BLaER1 treated with 17β-estradiol and CSF1 and Interleukin-3, amounts not matched to agents 10 nM and 100 nM (cell line): ENCODE measurements around the gene NAGS.
"Not testable (repeated sequence)": the region's sequence is repeated elsewhere in the genome, so short reads cannot be mapped to it uniquely, and the experiment has no call there.

Experiments used
- H3K27ac ChIP-seq, 11 experiments: shearing (Covaris generic); formaldehyde crosslinking; 2 replicates each; pipeline ENCODE4 v1.8.1; 2022
- H3K27me3 ChIP-seq, 11 experiments: shearing (Covaris generic); formaldehyde crosslinking; 2 replicates each; pipeline ENCODE4 v1.8.1; 2022
- H3K36me3 ChIP-seq, 11 experiments: shearing (Covaris generic); formaldehyde crosslinking; 2 replicates each; pipeline ENCODE4 v1.8.1; 2022
- H3K4me1 ChIP-seq, 10 experiments: shearing (Covaris generic); formaldehyde crosslinking; 2 replicates each; pipeline ENCODE4 v1.8.1; 2022
- H3K4me2 ChIP-seq, 11 experiments: shearing (Covaris generic); formaldehyde crosslinking; 2 replicates each; pipeline ENCODE4 v1.8.1; 2022
- H3K4me3 ChIP-seq, 10 experiments: shearing (Covaris generic); formaldehyde crosslinking; 2 replicates each; pipeline ENCODE4 v1.8.1; 2022
- H3K9ac ChIP-seq, 11 experiments: shearing (Covaris generic); formaldehyde crosslinking; 2 replicates each; pipeline ENCODE4 v1.8.1; 2022
- H3K9me3 ChIP-seq, 11 experiments: shearing (Covaris generic); formaldehyde crosslinking; replicated peaks in 1 of 11; 2 replicates each; pipeline ENCODE4 v1.8.1; 2022
- H4K20me1 ChIP-seq, 11 experiments: shearing (Covaris generic); formaldehyde crosslinking; 2 replicates each; pipeline ENCODE4 v1.8.1; 2022
- Cebpa-rat ChIP-seq, 11 experiments: shearing (Covaris generic); IDR thresholded peaks; 2 replicates each; pipeline ENCODE4 v1.8.1; 2022

NAGS gene

DNA sequence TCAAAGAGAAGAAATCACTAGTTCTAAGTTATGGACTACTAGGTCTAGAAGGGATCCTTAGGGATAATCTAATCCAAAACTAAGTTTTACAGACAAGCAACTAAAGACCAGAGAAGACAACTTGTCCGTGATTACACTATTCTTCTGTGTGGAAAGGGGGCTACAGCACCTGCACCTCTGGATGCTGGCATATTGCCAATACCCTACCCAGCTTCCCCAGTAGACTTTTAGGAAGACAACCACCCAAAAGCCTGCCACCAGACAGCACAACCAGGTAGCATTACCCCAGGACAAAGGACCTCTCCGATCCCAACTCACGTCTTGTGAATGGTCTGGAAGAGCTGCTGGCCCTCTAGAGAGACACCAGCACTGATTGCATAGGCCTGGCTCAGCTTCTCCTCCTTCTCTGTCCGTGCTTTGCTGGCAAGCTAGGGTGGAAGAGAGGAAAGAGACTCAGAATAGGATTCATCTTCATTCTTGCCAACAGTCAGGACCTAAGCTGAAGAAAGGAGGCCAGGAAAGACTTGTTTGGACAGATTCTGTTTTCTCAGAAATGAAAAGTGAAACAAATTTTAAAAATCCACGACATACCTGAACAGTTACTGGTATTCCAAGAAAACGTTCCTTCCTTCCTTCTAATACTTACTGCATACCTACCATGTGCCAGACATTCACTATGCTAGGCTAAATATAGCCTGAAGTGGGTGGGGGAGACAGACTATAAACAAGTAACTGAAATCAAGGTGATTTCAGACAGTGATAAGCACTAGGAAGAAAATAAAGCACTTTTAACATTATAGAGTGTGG, 35.6 kb downstream of the NAGS start:
- H3K36me3 ChIP-seq, result peaks cover 40 to 84% (median 61%) of the 10 kb centered on the region in 11 experiments
- H3K4me3 ChIP-seq, result no peak overlapping the region
- no peak overlapping the region for H3K9ac ChIP-seq
- no peak overlapping the region for H3K27ac ChIP-seq
- peaks cover 44 to 90% (median 81%) of the 10 kb centered on the region in 11 experiments; a peak in 21 of 22 replicates for H4K20me1 ChIP-seq
- H3K9me3 ChIP-seq, result no peaks in the 10 kb centered on the region
- peaks cover 3 to 38% (median 26%) of the 10 kb centered on the region in 10 experiments; a peak in 19 of 20 replicates for H3K4me1 ChIP-seq
- no peaks in the 10 kb centered on the region for H3K27me3 ChIP-seq
- H3K4me2 ChIP-seq, result no peak overlapping the region
- TF ChIP-seq Cebpa-rat (IDR thresholded peaks at IDR 0.05), result no peak

DNA sequence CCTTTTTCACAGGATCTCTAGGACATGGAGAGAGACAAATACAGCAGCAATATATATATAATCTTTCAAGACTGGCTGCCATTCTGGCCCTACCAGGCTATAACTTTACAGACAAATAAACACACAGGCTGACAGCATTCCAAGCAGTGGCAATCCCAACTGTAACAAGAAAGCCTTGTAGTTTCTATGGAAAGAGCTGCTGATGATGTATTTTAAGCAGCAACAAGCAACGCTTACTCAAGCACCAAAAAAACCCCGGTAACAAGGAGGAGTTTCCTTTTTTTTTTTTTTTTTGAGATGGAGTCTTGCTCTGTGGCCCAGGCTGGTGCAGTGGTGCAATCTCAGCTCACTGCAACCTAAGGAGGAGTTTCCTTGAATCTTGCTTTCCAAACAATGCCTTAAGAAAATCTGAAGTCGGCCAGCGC, 38.9 kb downstream of the NAGS start:
- peaks cover 57 to 100% (median 90%) of the 10 kb centered on the region in 11 experiments; a peak in 21 of 22 replicates for H4K20me1 ChIP-seq
- H3K9ac ChIP-seq, result peak overlapping the region in 9 of 11 experiments; percentile 13 to 44 (median 25); a peak in 11 of 22 replicates
- no peak for TF ChIP-seq Cebpa-rat (IDR thresholded peaks at IDR 0.05)
- peaks cover 3 to 45% (median 25%) of the 10 kb centered on the region in 10 experiments; a peak in 19 of 20 replicates for H3K4me1 ChIP-seq
- H3K27me3 ChIP-seq, result no peaks in the 10 kb centered on the region
- peaks cover 0 to 17% (median 2%) of the 10 kb centered on the region in 11 experiments; a peak in 9 of 22 replicates for H3K9me3 ChIP-seq
- peak overlapping the region in 7 of 11 experiments; percentile 15 to 62 (median 28); a peak in 11 of 22 replicates for H3K27ac ChIP-seq
- H3K36me3 ChIP-seq, result peaks cover 26 to 92% (median 65%) of the 10 kb centered on the region in 11 experiments
- peak overlapping the region in 7 of 11 experiments; percentile 1 to 72 (median 46); a peak in 12 of 22 replicates for H3K4me2 ChIP-seq
- no peak overlapping the region for H3K4me3 ChIP-seq

DNA sequence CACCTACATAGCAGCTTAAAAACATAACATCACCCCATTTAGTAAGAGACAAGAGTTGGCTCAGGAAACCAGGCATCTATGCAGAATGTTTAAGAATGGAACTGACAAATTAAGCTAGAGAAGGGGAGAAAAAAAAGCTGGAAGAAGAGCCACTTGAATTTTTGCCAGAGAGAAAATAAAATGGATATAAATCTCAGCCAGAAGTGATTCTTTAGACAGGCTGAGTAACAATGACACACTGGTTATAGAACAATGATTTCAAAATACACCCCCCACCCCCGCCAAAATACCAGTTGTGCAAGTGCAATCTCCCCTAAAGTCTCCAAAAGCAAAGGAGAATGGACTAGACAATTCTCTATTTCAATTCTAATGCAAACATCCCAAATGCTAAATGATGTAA, 39.6 kb downstream of the NAGS start:
- H3K4me1 ChIP-seq, result peaks cover 3 to 45% (median 25%) of the 10 kb centered on the region in 10 experiments; a peak in 19 of 20 replicates
- TF ChIP-seq Cebpa-rat (IDR thresholded peaks at IDR 0.05), result no peak
- H3K4me3 ChIP-seq, result no peak overlapping the region
- H3K36me3 ChIP-seq, result peaks cover 26 to 92% (median 65%) of the 10 kb centered on the region in 11 experiments
- no peaks in the 10 kb centered on the region for H3K27me3 ChIP-seq
- peaks cover 0 to 21% (median 2%) of the 10 kb centered on the region in 11 experiments; a peak in 9 of 22 replicates for H3K9me3 ChIP-seq
- H3K27ac ChIP-seq, result peak overlapping the region in 4 of 11 experiments; percentile 24 to 62 (median 32); a peak in 6 of 22 replicates
- H4K20me1 ChIP-seq, result peaks cover 63 to 100% (median 90%) of the 10 kb centered on the region in 11 experiments; a peak in 21 of 22 replicates
- H3K9ac ChIP-seq, result peak overlapping the region in 7 of 11 experiments; percentile 18 to 44 (median 40); a peak in 10 of 22 replicates
- H3K4me2 ChIP-seq, result peak overlapping the region in 7 of 11 experiments; percentile 1 to 72 (median 46); a peak in 11 of 22 replicates

DNA sequence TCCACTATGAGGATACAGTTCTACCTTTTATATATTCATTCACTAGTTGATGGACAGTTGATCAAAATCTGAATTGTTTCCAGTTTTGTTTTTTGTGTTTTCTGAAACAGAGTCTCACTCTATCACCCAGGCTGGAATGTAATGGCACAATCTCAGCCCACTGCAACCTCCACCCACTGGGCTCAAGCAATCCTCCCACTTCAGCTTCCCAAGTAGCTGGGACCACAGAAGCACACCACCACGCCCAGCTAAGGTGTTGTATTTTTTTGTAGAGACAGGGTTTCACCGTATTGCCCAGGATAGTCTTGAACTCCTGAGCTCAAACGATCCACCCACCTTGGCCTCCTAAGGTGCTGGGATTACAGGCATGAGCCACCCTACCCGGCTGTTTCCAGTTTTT, 41.1 kb downstream of the NAGS start:
- Histone ChIP-seq H4K20me1 (peaks cover 65 to 100% (median 93%) of the 10 kb centered on the region in 11 experiments; a peak in 21 of 22 replicates), H3K36me3 (peaks cover 31 to 92% (median 68%) of the 10 kb centered on the region in 11 experiments), H3K27me3 (no peaks in the 10 kb centered on the region), H3K27ac (no peak overlapping the region), H3K4me3 (no peak overlapping the region), H3K4me1 (peaks cover 3 to 45% (median 25%) of the 10 kb centered on the region in 10 experiments; a peak in 19 of 20 replicates), H3K4me2 (0 out of 22 replicates have a peak overlapping the region, but pooled peaks of 1 of the 11 experiments have one; percentile 13), H3K9ac (no peak overlapping the region), H3K9me3 (peaks cover 0 to 21% (median 2%) of the 10 kb centered on the region in 11 experiments; a peak in 9 of 22 replicates)
- TF ChIP-seq Cebpa-rat (IDR thresholded peaks at IDR 0.05), result no peak

DNA sequence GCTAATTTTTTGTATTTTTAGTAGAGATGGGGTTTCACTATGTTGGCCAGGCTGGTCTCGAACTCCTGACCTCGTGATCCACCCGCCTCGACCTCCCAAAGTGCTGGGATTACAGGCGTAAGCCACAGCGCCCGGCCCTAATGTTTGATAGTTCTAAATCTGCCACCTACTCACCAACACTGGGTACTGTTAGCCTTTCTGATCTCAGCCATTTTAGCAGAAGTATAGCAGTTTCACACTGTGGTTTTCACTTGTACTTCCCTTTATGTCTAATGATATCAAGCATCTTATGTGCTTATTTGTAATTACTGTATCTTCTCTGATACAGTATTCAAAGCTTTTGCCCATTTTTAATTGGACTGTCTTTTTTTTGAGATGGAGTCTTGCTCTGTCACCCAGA, 42.5 kb downstream of the NAGS start:
- H3K36me3 ChIP-seq, result peaks cover 46 to 100% (median 78%) of the 10 kb centered on the region in 11 experiments
- not testable (repeated sequence) for H3K9ac ChIP-seq

DNA sequence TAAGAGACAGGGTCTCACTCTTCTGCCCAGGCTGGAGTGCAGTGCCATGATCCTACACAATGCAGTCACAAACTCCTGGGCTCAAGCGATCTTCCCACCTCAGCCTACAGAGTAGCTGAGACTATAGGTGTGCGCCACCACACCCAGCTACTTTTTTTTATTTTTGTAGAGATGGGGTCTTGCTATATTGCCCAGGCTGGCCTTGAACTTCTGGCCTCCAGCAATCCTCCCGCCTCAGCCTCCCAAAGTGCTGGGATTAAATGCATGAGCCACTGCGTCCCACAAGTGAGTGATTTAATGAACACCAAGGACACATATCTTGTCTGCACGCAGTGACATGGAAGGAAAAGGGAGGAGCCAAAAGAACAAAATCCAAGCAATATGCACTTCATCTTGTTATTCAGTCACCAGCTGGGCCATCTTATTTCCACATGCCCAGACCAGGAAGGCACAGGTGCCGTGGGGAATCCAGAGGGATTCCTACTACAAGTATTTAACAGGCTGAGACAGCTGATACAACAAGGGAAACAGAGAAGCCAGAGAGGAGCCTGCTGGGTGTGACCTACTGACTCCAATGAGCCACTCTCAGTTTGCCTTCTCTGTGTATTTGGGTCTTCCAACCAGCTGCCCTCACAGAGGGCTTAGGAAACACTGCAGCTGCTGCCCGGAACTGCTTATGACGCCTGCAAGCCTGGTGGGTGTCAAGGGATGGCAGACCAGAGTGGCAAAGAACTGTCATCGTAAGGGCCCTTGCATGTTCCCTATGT, 45.1 kb downstream of the NAGS start:
- Histone ChIP-seq H3K27me3 (no peaks in the 10 kb centered on the region), H3K9me3 (peaks cover 0 to 21% (median 2%) of the 10 kb centered on the region in 11 experiments; a peak in 9 of 22 replicates), H3K4me2 (no peak overlapping the region), H4K20me1 (peaks cover 53 to 100% (median 93%) of the 10 kb centered on the region in 11 experiments; a peak in 21 of 22 replicates), H3K27ac (no peak overlapping the region), H3K36me3 (peaks cover 60 to 100% (median 90%) of the 10 kb centered on the region in 11 experiments), H3K4me1 (peaks cover 0 to 36% (median 6%) of the 10 kb centered on the region in 10 experiments; a peak in 14 of 20 replicates), H3K9ac (no peak overlapping the region), H3K4me3 (no peak overlapping the region)
- TF ChIP-seq Cebpa-rat (IDR thresholded peaks at IDR 0.05), result no peak

More for the DNA sequence above, 42.5 kb downstream of the NAGS start:
- H3K9me3 ChIP-seq, result peaks cover 0 to 21% (median 2%) of the 10 kb centered on the region in 11 experiments; a peak in 9 of 22 replicates
- not testable (repeated sequence) for H3K27me3 ChIP-seq, H3K27ac ChIP-seq, H3K4me3 ChIP-seq, H3K4me2 ChIP-seq
- peaks cover 3 to 38% (median 22%) of the 10 kb centered on the region in 10 experiments; a peak in 19 of 20 replicates for H3K4me1 ChIP-seq
- H4K20me1 ChIP-seq, result peaks cover 51 to 100% (median 93%) of the 10 kb centered on the region in 11 experiments; a peak in 21 of 22 replicates

DNA sequence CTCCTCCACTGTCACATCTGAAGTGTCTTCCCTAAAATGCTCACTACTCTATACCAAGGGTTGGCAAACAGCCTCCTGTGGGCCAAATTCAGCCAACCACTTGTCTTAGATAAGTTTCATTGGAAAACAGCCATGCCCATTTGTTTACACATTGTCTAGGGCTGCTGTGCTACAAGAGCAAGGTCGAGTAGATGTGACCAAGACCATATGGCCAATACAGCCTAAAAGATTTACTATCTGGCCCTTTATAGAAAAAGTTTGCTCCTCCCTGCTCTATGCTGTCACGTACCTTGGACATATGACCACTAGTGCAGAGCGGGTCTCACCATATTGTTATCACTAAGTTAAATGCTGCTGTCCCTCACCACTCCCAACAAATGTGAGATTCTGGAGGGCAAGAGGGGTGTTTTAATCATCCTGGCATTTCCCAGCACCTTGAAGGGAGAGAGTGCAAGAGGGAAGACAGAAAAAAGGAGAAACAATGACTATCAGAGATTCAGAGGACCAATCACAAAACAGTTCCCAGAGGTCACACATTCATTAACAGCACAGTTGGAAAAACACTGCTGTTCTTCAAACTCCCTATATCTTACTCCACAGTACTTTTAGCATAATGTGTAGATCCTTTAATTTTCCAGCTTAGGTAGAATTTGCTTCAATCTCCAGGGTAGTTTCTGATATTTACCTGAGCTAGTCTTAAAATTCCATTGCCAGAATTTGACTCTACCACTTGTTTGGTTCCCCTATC, 48.9 kb downstream of the NAGS start:
- H4K20me1 ChIP-seq, result peaks cover 59 to 100% (median 98%) of the 10 kb centered on the region in 11 experiments; a peak in 21 of 22 replicates
- no peaks in the 10 kb centered on the region for H3K27me3 ChIP-seq
- no peak overlapping the region for H3K27ac ChIP-seq
- peak overlapping the region in 1 of 11 experiments; percentile 10; a peak in 2 of 22 replicates for H3K9ac ChIP-seq
- peaks cover 74 to 100% (median 97%) of the 10 kb centered on the region in 11 experiments for H3K36me3 ChIP-seq
- H3K4me3 ChIP-seq, result no peak overlapping the region
- peaks cover 0 to 26% (median 0%) of the 10 kb centered on the region in 10 experiments; a peak in 6 of 20 replicates for H3K4me1 ChIP-seq
- H3K4me2 ChIP-seq, result peak overlapping the region in 2 of 11 experiments; percentile 26 to 53; a peak in 4 of 22 replicates
- TF ChIP-seq Cebpa-rat (IDR thresholded peaks at IDR 0.05), result no peak
- peaks cover 0 to 4% (median 0%) of the 10 kb centered on the region in 11 experiments; a peak in 1 of 22 replicates for H3K9me3 ChIP-seq
